IMR-90 (cell line): ENCODE data around the gene IZUMO2. TPM values are rescaled to one million over a fixed set of nuclear protein-coding genes. Genes with fewer than 3 reads are reported as not detected.

Source experiments
- ATAC-seq: fragments of 200-7000 bp; cut with Tn5 transposase; 2 replicates; pipeline ENCODE4 v1.9.1; 2020; ENCODE audit warnings: low read depth, mild to moderate bottlenecking, moderate library complexity
- BruUV-seq: library from RNA; stranded (reverse); fragments of 400-500 nt; replicated peaks from 2 replicates; lab custom pipeline; 2021; lab: Mats Ljungman, UMichigan
- CTCF ChIA-PET: fragments of 300-600 bp; formaldehyde crosslinking; extraction: SDS; loops from one replicate; lab custom pipeline; 2021; ENCODE audit warnings: antibody characterized with exemption; lab: Yijun Ruan, JAX
- POLR2A ChIA-PET: fragments of 300-600 bp; sonication (Branson Sonifier 250); formaldehyde crosslinking; loops from one replicate; lab custom pipeline; 2022; ENCODE audit warnings: antibody characterized with exemption; ENCODE audit not compliant: unreplicated experiment; lab: Charles Lee
- DNase-seq: peaks from one replicate; pipeline ENCODE4 v3.0.0; 2013
- H2AFZ ChIP-seq: replicated peaks from 2 replicates; pipeline ENCODE3; 2013; ENCODE audit warnings: low read length, mild to moderate bottlenecking; ENCODE audit not compliant: poor library complexity
- H2AK5ac ChIP-seq: 2 replicates; pipeline ENCODE4 v1.6.1; 2013; ENCODE audit warnings: low read depth, low read length, inconsistent platforms
- H2AK9ac ChIP-seq: replicated peaks from 2 replicates; pipeline ENCODE3; 2013; ENCODE audit warnings: mild to moderate bottlenecking, low read depth, low read length, moderate library complexity; ENCODE audit not compliant: poor library complexity
- H2BK120ac ChIP-seq: 2 replicates; pipeline ENCODE4 v1.6.1; 2013; ENCODE audit warnings: low read depth, low read length, inconsistent platforms
- H2BK15ac ChIP-seq: 3 replicates; pipeline ENCODE4 v1.6.1; 2013; ENCODE audit warnings: low read depth, low read length, inconsistent platforms
- H2BK20ac ChIP-seq: 2 replicates; pipeline ENCODE4 v1.6.1; 2013; ENCODE audit warnings: low read depth, mild to moderate bottlenecking, inconsistent platforms, low read length, moderate library complexity
- H2BK5ac ChIP-seq: 2 replicates; pipeline ENCODE4 v1.6.1; 2013; ENCODE audit warnings: mild to moderate bottlenecking, low read depth, low read length, inconsistent platforms; ENCODE audit not compliant: poor library complexity, severe bottlenecking
- H3K14ac ChIP-seq: replicated peaks from 2 replicates; pipeline ENCODE4 v1.6.1; 2013; ENCODE audit warnings: low read depth, low read length, inconsistent platforms
- H3K18ac ChIP-seq: 2 replicates; pipeline ENCODE4 v1.6.1; 2013; ENCODE audit warnings: low read depth, low read length, control low read depth
- H3K23ac ChIP-seq: 2 replicates; pipeline ENCODE4 v1.6.1; 2013; ENCODE audit warnings: low read depth, low read length, inconsistent platforms
- H3K27ac ChIP-seq: 2 replicates; pipeline ENCODE4 v1.5.1; 2013; ENCODE audit warnings: mild to moderate bottlenecking, control low read depth, low read length; ENCODE audit not compliant: insufficient read depth
- H3K27me3 ChIP-seq: 2 replicates; pipeline ENCODE4 v1.6.1; 2013; ENCODE audit warnings: low read length; ENCODE audit not compliant: control insufficient read depth, insufficient read depth
- H3K36me3 ChIP-seq: 2 replicates; pipeline ENCODE4 v1.6.1; 2013; ENCODE audit warnings: low read length, mixed read lengths; ENCODE audit not compliant: control insufficient read depth, insufficient read depth
- H3K4ac ChIP-seq: 2 replicates; pipeline ENCODE4 v1.6.1; 2013; ENCODE audit warnings: low read depth, low read length, inconsistent platforms
- H3K4me1 ChIP-seq: 2 replicates; pipeline ENCODE4 v1.6.1; 2013; ENCODE audit warnings: low read length, mixed read lengths; ENCODE audit not compliant: control insufficient read depth, insufficient read depth
- H3K4me2 ChIP-seq: 2 replicates; pipeline ENCODE4 v1.6.1; 2013; ENCODE audit warnings: low read depth, mild to moderate bottlenecking, control low read depth, low read length, moderate library complexity
- H3K4me3 ChIP-seq: 2 replicates; pipeline ENCODE4 v1.5.1; 2013; ENCODE audit warnings: low read depth, mild to moderate bottlenecking, control low read depth, low read length, moderate library complexity; ENCODE audit not compliant: insufficient read depth
- H3K56ac ChIP-seq: 2 replicates; pipeline ENCODE4 v1.6.1; 2013; ENCODE audit warnings: low read length, inconsistent platforms; ENCODE audit not compliant: insufficient read depth; ENCODE audit errors: extremely low read depth
- H3K79me1 ChIP-seq, 2 experiments: 2 replicates each; pipeline ENCODE4 v1.6.1; 2013; ENCODE audit warnings: low read length in 2 of 2, inconsistent platforms in 1 of 2, low read depth in 1 of 2
- H3K9ac ChIP-seq: 2 replicates; pipeline ENCODE4 v1.6.1; 2013; ENCODE audit warnings: low read depth, low read length, control low read depth
- H3K9me1 ChIP-seq: 2 replicates; pipeline ENCODE4 v1.6.1; 2013; ENCODE audit warnings: low read length, inconsistent platforms; ENCODE audit not compliant: insufficient read depth
- H3K9me3 ChIP-seq: 2 replicates; pipeline ENCODE4 v1.6.1; 2013; ENCODE audit warnings: low read length; ENCODE audit not compliant: control insufficient read depth, insufficient read depth
- H4K20me1 ChIP-seq: 2 replicates; pipeline ENCODE4 v1.6.1; 2013; ENCODE audit warnings: low read length, inconsistent platforms; ENCODE audit not compliant: insufficient read depth
- H4K5ac ChIP-seq: 2 replicates; pipeline ENCODE4 v1.6.1; 2013; ENCODE audit warnings: mild to moderate bottlenecking, low read depth, low read length, control low read depth
- H4K8ac ChIP-seq, 2 experiments: 2 replicates each; pipeline ENCODE4 v1.6.1; 2013; ENCODE audit warnings: low read depth in 2 of 2, low read length in 2 of 2, control low read depth in 1 of 2, inconsistent platforms in 1 of 2
- H4K91ac ChIP-seq: 2 replicates; pipeline ENCODE4 v1.6.1; 2013; ENCODE audit warnings: low read depth, low read length, inconsistent platforms; ENCODE audit not compliant: insufficient read depth
- MXI1 ChIP-seq: IDR thresholded peaks from 2 replicates; pipeline ENCODE4 v1.6.1; 2012; ENCODE audit warnings: low read depth, mild to moderate bottlenecking, low read length, moderate library complexity, borderline replicate concordance
- NFE2L2 ChIP-seq: fragments of 150-350 bp; IDR thresholded peaks from 2 replicates; pipeline ENCODE4 v1.6.1; 2016; ENCODE audit warnings: low read depth, mild to moderate bottlenecking, low read length
- WGBS, 2 experiments: methylation state at CpG; one replicate each; pipeline versions ENCODE4 v1.1.5 to v1.1.7; 2013; ENCODE audit warnings: missing lambda C conversion rate in 2 of 2; ENCODE audit not compliant: insufficient read length in 1 of 2; ENCODE audit errors: extremely low coverage in 2 of 2; 5-methylcytosine and 5-hydroxymethylcytosine counted together
- dilution Hi-C: fragments of 300-500 bp; cut with HindIII; formaldehyde crosslinking; loops from one replicate; pipeline ENCODE4 v1.14.3; 2018; ENCODE audit warnings: low sequenced_read_pairs; ENCODE audit not compliant: unreplicated experiment
- in situ Hi-C: fragments of 300-500 bp; cut with MboI; formaldehyde crosslinking; loops from 3 replicates; pipeline ENCODE4 v1.14.3; 2019; ENCODE audit warnings: low sequenced_read_pairs, inconsistent platforms, mixed read lengths
- intact Hi-C: fragments of 100-400 bp; cut with micrococcal nuclease; formaldehyde crosslinking; loops from 2 replicates; pipeline ENCODE4 v1.10.0; 2022
- polyA plus RNA-seq, 3 experiments: library from polyadenylated mRNA; depleted of rRNA; stranded (reverse); fragments of >200 nt; gene quantifications; 2 replicates each; pipeline ENCODE4 v1.2.3, GENCODE V29; 2012; ENCODE audit warnings: low replicate concordance in 1 of 3
- total RNA-seq: library from RNA; depleted of rRNA; stranded (reverse); fragments of >200 nt; gene quantifications from 2 replicates; pipeline ENCODE4 v1.2.3, GENCODE V29; 2012

Gene IZUMO2
- total and polyA plus RNA-seq, 2 of the 4 experiments (the other 2 are of a cell fraction), result not detected

DNA sequence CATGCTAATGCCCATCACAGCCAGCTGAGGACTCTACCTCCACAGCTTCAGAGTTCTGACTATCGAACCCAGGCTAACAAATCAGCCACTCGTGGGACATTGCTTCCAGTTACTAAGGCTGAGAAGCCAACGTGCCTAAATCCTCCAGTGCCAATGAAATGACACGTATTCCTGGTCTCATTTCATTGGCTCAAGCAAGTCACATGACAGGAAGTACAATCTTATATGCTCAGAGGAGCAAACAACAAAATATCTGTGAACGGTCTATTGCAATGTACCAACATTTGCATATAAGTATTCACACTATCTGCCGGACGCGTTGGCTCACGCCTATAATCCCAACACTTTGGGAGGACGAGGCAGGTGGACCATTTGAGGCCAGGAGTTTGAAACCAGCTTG is 12.8 kb upstream of the IZUMO2 start:
- H3K9me1 ChIP-seq, result no peaks in the 10 kb centered on the region
- no peak overlapping the region for H2AK5ac ChIP-seq
- dilution Hi-C loops (no loop called here), in situ Hi-C loops (no loop called here), intact Hi-C loops (no loop called here)
- DNase-seq (no peak), ATAC-seq (no peak)
- TF ChIP-seq NFE2L2 (no peak), MXI1 (no peak)
- no peak overlapping the region for H2AK9ac ChIP-seq
- no peak overlapping the region for H2BK15ac ChIP-seq
- no peak overlapping the region for H4K8ac ChIP-seq
- H3K9me3 ChIP-seq, result peaks cover 11% of the 10 kb centered on the region
- H2BK120ac ChIP-seq, result no peak overlapping the region
- H3K4me3 ChIP-seq, result no peak overlapping the region
- no TSS peak for BruUV-seq
- CTCF ChIA-PET, result no interaction called here
- H2BK20ac ChIP-seq, result no peak overlapping the region
- no peak overlapping the region for H3K56ac ChIP-seq
- no peak overlapping the region for H4K91ac ChIP-seq
- no peak overlapping the region for H3K18ac ChIP-seq
- H3K4me1 ChIP-seq, result no peaks in the 10 kb centered on the region
- H2BK5ac ChIP-seq, result no peak overlapping the region
- no peak overlapping the region for H3K23ac ChIP-seq
- no peak overlapping the region for H3K9ac ChIP-seq
- H2AFZ ChIP-seq, result no peak overlapping the region
- POLR2A ChIA-PET, result no interaction called here
- no peak overlapping the region for H3K4me2 ChIP-seq
- H3K27ac ChIP-seq, result no peak overlapping the region
- H3K79me1 ChIP-seq, result no peaks in the 10 kb centered on the region
- 29% methylated on average over 5 of the region's 10 CpGs; no CpG with 5 or more reads in 1 of the 2 experiments for WGBS, 2 experiments
- H4K20me1 ChIP-seq, result no peaks in the 10 kb centered on the region
- H3K14ac ChIP-seq, result no peak overlapping the region
- H4K5ac ChIP-seq, result no peak overlapping the region
- H3K36me3 ChIP-seq, result no peaks in the 10 kb centered on the region
- no peaks in the 10 kb centered on the region for H3K27me3 ChIP-seq
- H3K4ac ChIP-seq, result no peak overlapping the region
